Activated CD8-positive, alpha-beta memory T cell treated with anti-CD3 and anti-CD28 coated beads, Interleukin-2, amount 50 U/mL, for 24 hours (primary cell): ENCODE data around the gene SDK2.
"Not testable (repeated sequence)": the region's sequence is repeated elsewhere in the genome, so short reads cannot be mapped to it uniquely, and the experiment has no call there.

Source experiments
- DNase-seq: peaks from one replicate; pipeline ENCODE4 v3.0.0-alpha.2; 2020; ENCODE audit errors: extremely low read depth

SDK2 gene

GRCh38 chr17:73320601-73321264 lies 323.5 kb downstream of the SDK2 start:
- DNase-seq, result no peak

GRCh38 chr17:73319766-73320165 lies 324.5 kb downstream of the SDK2 start:
- no peak for DNase-seq

GRCh38 chr17:73318836-73319235 lies 325.4 kb downstream of the SDK2 start:
- DNase-seq, result no peak

- no peak for DNase-seq
These were observed 325.8 kb downstream of the SDK2 start for GRCh38 chr17:73318427-73318813.

- DNase-seq, result no peak
These were observed 326.5 kb downstream of the SDK2 start for GRCh38 chr17:73317513-73318426.

- no peak for DNase-seq
These were observed 327.2 kb downstream of the SDK2 start for GRCh38 chr17:73316919-73317505.

- no peak for DNase-seq
These were observed 328.8 kb downstream of the SDK2 start for GRCh38 chr17:73315471-73315870.

GRCh38 chr17:73313526-73314127 lies 330.6 kb downstream of the SDK2 start:
- DNase-seq, result no peak

GRCh38 chr17:73312887-73313286 lies 331.4 kb downstream of the SDK2 start:
- DNase-seq, result not testable (repeated sequence)

- DNase-seq, result peak; percentile 64
These were observed 332.2 kb downstream of the SDK2 start, which contains the start of gene CDC42EP4 for GRCh38 chr17:73311781-73312641. Gene CDC42EP4 (minus strand): TSS chr17:73312001. CDS start chr17:73286500, 25,501 bp downstream.

GRCh38 chr17:73311428-73311780 lies 332.8 kb downstream of the SDK2 start:
- no peak for DNase-seq

- no peak for DNase-seq
These were observed 334.3 kb downstream of the SDK2 start for GRCh38 chr17:73309727-73310596.

GRCh38 chr17:73308959-73309358 lies 335.3 kb downstream of the SDK2 start:
- not testable (repeated sequence) for DNase-seq

GRCh38 chr17:73308017-73308823 lies 336.0 kb downstream of the SDK2 start:
- no peak for DNase-seq

- no peak for DNase-seq
These were observed 337.1 kb downstream of the SDK2 start for GRCh38 chr17:73307130-73307529.

GRCh38 chr17:73305845-73306836 lies 338.1 kb downstream of the SDK2 start:
- DNase-seq, result no peak

GRCh38 chr17:73304971-73305812 lies 339.1 kb downstream of the SDK2 start:
- no peak for DNase-seq
